GM21423 (cell line): ENCODE data around the gene KCNJ12.
"Not testable (repeated sequence)": the region's sequence is repeated elsewhere in the genome, so short reads cannot be mapped to it uniquely, and the experiment has no call there.

ENCODE experiments used
- ATAC-seq: cut with Tn5 transposase; IDR thresholded peaks from one replicate; pipeline ENCODE4 v1.9.1; 2021; ENCODE audit warnings: mild to moderate bottlenecking, moderate library complexity; ENCODE audit not compliant: unreplicated experiment

The KCNJ12 gene

DNA sequence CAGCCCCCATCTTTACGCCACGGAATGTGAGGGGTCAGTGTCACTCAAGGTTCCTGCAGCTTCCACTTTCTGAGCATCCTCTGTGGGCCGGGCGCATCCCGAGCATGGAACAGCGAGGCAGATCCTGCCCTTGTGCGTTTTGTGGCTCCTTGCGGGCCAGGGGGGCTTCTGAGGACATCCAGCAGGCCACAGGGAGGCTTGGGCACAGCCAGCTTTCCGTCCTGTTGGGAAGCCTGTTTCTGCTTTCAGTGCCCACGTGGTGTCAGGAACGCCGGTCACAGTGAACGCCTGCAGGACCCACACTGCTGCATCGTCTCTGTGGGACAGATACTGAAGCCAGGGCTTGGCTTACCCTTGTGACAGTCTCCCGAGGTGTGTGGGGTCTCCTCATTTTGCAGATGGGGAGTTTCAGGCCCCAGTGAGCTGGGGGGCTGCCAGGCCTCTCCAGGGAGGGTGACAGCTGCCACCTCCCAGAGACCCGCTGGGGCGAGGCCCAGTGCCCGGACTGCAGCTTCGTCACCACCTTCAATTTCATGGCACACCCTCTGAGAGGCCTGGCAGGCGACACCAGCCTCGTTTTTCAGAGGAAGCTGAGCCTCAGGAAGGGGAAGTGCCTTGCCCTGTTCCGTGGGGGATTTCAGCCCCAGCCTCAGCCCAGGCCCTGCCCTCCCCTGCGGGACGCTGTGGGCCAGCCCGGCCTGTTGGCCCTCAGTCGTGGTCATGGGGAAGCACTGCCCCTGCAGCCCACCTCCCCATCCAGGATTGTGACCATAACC, 29.0 kb downstream of the KCNJ12 start:
- not testable (repeated sequence) for ATAC-seq

DNA sequence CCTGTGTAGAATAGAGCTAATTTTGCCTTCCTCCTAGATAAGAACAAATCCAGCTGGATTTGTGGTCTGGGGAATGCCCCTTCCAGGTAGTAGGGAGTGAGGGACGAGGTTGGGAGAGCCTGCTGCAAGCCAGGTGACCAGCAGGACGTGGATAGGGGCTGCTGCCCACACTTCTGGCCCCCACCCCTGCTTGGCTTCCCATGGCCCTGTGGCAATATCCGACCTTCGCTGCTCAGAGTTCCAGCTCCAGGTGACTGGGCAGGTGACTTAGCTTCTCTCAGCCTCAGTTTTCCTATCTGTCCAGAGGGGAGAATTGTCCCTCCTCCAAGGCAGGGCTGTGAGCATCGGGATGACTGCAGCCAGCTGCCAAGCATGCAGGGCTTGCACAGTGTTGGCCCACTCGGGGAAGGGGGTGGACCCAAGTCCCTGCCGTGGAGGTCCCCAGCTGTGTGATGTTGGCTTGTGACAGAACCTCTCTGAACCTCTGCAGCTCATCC, 29.8 kb downstream of the KCNJ12 start:
- not testable (repeated sequence) for ATAC-seq

DNA sequence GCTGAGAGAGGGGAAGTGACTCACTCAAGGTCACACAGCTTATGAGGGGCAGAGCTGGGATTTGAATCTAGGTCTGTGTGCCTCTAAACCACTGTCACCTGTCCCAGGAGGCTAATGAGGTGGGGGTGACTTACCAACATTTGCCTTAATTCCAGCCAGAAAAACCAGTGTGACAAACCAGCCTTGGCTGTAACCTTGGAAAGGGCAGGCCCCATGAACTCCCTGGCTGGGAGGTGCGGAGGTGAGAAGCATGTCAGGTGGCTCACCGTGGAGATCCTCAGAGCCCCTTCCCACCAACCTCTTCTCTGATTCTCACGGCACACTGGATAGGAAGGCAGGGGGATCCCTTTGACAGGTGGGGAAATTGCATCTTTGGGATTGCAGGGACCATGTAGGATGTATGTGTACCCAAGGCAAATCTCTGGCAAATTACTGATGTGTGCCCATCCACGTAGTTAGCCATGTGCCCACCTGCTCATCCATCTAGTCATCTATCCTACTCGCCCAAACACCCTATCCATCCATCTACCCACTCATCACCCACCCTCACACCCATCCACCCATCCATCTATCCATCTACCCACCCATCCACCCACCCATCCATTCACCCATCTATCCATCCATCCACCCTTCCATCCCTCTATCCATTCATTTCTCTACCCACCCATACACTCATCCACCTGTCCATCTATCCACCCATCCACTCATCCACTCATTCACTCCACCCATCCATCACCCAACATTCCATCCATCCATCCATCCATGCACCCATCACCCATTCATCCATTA, 30.7 kb downstream of the KCNJ12 start:
- ATAC-seq = not testable (repeated sequence)

DNA sequence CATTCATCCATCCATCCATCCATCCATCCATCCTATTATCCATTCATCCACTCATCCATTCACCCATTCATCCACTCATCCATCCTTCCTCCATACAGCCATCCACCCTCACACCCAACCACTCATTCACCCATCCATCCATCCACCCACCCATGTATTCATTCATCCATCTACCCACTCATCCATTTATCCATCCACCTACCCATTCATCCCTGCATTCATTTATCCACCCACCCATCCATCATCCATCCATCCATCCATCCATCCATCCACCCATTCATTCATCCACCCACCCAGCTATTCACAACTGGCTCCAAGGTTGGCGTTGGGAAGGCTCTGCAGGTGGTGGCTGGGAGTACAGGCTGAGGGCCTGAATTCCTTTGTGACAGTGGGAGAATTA, 31.6 kb downstream of the KCNJ12 start:
- ATAC-seq = not testable (repeated sequence)

DNA sequence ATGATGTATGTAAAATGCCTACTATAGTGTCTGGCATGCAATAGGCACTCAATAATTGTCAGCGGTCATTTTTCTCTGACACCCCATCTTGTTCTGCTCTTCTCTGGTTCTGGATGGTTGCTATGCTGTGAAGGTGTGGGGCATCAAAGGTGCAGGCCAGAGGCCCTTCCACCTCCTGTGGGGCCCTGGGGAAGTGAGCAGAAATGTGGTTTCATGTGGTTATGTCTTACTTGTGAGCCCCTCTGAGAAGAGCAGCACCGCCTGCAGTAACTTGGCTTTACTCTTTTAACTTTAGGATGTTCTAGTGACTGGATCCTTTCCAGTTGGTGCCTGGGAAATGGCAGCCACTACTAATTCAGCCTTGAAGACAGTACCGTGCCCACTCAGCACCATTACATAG, 32.1 kb downstream of the KCNJ12 start:
- ATAC-seq = not testable (repeated sequence)

DNA sequence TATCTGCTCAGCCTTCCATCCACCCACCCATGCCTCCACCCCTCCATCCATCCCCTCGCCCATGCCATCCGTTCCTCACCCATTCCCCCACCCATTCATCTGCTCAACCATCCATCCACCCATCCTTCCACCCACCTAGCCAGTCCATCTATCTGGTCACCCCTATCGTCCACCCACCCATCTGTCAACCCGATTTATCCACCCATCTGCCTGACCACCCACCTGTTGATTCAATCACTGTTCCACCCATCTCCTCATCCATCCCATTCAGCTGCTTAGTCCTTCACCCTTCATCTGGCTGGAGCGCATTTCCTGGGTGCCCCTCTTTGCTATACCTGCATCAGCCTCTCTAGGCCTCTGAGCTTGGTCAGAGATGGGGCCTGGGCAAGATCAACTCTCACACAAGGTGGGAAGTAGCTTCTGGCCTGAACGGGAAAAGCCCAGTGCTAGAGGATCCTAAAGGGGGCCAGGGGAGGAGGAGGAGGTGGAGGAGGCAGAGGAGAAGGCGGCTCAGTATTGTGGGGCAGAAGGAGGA, 32.7 kb downstream of the KCNJ12 start:
- not testable (repeated sequence) for ATAC-seq

DNA sequence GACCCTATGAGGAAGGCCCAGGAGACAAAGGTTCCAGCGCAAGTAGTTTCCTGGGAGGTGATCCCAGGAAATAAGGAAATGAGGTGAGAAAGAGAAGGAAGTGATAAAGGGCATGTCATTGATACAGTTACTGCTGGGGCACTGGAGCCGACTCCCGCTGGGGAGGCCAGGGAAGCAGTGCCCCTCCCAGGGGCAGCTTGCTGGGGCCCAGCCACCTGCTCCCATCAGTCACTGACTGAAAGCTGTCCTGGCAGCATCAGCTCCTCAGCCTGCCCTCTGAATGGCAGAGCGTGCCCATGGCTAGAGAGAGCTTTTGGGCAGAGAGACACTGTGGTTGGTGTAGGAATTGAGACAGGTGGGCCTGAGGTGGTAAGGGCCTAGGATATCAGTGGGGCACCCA, 33.2 kb downstream of the KCNJ12 start:
- not testable (repeated sequence) for ATAC-seq

DNA sequence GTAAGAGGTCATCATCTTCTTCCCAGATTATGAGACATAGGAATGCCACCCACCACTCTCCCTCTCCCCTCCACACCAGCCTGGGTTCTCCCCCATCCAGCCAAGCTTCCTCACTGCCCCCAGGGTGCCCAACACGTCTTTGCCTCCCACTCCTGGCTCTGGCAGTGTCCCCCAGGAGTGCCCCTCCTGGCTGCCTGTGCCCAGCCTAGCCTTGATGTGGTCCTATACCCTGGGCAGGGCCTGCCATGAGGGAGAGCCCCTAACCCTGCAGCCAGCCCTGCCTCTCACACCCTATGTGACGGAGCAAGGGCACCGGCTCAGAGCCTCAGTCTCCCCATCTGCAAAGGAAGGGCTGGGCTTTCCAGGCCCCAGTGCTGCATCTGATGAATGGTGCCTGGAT, 33.8 kb downstream of the KCNJ12 start:
- not testable (repeated sequence) for ATAC-seq

DNA sequence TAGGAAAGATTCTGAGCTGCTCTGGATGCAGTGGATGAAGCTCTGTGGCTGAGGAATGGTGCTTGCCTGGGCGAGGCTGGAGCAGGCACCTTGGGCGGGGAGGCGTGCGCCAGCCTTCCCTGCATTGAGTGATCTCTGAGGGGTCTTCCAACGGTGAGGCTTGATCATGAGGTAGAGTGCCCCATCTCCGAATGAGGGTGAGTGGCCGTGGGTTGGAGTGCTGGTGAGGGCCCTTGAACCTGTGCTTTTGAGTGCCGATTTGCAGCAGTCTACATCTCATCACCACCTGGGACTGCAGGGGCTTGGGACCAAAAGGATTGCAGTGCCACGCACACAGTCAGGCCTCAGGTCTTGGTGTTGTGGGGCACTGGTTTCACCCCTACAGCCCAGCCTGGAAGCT, 34.2 kb downstream of the KCNJ12 start:
- ATAC-seq = not testable (repeated sequence)

DNA sequence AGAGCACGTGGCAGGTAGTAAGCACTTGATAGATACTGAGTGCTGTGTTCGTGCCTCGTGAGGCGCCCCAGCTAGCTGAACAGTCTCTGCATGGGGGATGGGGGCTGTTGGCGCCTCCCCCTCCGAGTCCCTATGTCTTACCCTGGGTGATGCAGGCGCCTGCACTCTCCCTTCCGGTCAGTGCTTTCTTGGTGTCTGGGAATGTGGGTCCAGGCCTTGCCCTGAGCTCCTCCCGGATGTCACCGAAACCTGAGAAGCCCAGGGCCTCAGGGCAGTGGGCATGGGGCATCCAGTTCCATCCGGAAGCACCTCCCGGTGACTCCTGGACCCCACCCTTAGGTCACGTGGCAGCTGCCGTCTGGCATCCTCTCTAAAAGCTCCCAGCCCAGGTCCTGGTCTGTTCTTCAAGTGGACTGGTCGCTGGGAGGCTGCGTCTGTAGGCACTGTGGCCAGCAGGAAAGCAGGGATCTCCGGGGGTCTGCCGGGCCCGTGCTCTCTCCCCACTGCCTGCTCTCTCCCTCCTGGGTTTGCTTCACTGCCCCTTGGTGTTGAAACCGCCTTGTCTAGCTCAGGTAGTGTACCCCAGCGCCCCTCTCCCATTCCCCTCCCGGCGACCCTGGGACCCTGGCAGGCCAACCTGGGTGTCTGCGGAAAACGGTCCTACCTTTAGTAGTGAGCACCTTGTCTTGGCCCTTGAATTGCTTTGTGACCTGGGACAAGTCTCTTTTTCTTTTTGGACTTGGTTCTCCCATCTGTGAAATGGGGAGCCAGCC, 34.9 kb downstream of the KCNJ12 start:
- not testable (repeated sequence) for ATAC-seq

DNA sequence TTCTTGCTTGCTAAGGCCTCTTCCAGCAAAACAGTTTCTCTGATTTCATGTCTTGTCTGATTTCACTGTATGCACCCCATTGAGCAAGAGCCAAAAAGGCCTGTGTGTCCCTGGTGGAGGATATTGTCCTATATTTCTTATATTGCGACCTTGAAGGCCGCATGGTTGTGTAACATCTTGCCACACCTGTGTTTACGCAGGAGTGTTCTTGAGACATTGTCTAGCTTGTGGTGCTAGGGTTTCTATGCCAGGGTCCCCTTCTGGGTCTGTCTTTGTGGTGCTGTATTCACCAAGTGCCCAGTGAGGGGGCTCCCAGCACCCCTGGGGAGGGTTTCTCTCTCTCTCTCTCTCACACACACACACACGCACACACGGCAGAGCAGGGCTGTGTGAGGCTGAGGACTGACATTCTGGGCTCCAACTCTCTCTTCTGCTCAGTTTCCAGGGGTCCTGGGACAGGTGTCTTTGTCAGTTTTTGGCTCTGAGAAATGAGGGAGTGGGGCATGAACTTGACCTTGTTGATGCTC, 35.6 kb downstream of the KCNJ12 start:
- not testable (repeated sequence) for ATAC-seq

DNA sequence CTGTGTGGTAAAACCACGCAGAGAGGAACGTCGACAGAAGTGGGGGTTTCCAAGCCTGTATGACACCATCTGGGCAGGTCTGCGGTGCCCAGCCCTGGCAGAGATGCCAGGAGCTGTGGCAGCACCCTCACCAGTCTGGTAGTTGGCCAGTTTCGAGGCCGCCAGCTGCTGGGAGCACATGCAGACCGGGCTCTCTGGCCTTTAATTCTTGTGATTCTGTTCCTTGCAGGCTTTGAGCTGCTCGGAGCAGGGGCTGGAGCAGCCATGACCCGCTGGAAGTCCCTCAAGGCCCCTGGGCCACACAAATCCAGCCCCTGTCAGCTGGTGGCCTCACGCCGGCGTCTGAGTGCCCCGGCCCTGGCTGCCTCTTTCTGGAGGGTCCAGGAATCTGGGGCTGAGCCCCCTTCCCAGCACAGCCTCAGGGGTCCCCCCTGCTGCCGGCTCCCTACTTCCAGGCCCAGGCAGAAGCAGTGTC, 36.1 kb downstream of the KCNJ12 start:
- ATAC-seq = not testable (repeated sequence)

DNA sequence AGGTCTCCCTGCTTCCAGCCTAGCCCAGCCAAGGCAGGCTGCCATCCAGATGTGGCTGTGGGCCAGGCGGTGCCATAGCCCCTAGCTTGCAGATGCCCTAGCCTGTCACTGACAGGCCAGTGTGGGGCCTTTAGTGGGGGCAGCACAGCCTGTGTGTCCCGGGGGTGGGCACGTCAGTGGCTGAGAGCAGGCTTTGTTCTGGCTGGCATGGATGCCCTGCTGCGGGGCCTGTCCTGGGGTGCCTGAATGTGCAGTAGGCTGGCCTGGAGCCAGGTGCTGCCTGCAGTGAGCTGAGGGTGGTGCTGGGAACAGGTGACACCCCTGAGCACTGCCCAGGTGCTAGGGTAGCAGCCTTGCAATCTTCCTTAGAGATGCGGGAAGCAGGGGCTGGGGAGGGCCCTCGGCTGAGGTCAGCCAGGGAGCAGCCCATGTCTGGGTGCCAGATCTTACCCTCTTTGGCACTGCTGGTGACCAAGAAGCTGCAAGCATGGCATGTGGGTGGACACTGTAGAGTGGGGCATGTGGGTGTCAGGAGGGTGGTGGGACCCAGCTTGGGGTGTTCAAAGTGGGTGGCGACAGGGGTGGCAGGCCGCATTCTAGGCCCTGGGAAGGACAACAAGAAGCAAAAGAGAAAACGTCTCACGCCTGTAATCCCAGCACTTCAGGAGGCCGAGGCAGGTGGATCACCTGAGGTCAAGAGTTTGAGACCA, 37.6 kb downstream of the KCNJ12 start:
- ATAC-seq = not testable (repeated sequence)

DNA sequence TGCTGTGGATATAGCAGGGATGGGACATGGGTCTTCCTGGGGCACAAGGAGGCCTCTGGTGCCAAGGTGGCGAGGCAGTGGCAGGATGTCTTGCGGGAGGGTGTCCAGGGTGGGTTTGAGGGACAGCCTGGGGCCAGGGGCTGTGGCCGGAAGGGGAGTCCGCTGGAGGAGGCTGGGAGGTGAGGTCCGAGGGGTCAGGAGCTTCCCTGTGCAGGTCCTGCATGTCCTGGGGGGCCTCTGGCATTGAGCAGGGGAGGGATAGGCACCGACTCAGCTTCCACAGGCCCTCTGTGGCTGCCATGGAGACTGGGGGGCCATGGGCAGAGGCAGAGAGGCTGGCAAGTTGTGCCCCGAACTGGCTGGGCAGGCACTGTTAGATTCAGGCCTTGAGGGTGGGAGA, 38.5 kb downstream of the KCNJ12 start:
- not testable (repeated sequence) for ATAC-seq

DNA sequence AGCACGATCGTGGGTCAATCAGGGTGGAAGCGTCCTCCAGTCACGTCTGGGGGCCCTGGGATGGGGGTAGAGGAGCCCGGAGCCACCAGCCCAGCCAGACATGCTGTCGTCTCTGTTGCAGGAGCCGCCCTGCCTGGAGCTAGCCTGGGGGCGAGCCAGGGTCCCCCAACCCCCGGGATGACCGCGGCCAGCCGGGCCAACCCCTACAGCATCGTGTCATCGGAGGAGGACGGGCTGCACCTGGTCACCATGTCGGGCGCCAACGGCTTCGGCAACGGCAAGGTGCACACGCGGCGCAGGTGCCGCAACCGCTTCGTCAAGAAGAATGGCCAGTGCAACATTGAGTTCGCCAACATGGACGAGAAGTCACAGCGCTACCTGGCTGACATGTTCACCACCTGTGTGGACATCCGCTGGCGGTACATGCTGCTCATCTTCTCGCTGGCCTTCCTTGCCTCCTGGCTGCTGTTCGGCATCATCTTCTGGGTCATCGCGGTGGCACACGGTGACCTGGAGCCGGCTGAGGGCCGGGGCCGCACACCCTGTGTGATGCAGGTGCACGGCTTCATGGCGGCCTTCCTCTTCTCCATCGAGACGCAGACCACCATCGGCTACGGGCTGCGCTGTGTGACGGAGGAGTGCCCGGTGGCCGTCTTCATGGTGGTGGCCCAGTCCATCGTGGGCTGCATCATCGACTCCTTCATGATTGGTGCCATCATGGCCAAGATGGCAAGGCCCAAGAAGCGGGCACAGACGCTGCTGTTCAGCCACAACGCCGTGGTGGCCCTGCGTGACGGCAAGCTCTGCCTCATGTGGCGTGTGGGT, 39.2 kb downstream of the KCNJ12 start:
- not testable (repeated sequence) for ATAC-seq

DNA sequence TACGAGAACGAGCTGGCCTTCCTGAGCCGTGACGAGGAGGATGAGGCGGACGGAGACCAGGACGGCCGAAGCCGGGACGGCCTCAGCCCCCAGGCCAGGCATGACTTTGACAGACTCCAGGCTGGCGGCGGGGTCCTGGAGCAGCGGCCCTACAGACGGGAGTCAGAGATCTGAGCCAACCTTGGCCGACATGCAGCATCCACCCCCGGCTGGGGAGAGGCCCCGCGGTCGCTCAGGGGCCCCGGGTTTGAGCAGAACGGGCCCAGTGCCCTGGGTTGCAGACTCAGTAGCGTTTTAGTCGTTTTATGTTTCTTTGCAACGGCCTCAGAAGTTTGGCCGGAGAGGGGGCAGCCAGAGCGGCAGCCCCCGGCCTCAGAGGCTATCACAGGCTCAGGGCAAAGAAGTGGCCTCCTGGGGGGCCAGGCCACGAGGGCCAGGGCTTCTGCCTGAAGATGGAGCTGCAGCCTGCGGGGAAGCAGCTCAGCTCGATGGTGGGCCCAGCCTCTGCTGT, 40.4 kb downstream of the KCNJ12 start:
- not testable (repeated sequence) for ATAC-seq

DNA sequence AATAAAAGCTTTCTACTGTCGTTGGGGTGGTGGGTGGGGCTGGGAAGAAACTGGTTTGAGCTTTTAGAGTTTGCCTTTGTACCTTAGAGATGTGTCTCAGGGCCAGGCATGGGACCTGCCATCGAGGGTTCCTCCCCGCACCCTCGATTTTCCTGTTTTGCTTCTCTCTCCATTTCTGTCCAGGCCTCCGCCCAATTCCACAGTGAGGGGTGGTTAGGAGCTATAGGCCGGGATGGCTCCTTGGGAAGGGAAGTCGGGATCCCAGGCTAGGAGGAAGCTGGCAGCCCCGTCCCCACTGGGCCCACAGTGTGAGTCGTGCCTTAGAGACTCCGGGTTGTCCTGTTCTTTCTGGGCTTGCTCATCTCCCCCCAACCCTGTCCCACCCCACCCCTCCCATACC, 41.2 kb downstream of the KCNJ12 start:
- not testable (repeated sequence) for ATAC-seq

DNA sequence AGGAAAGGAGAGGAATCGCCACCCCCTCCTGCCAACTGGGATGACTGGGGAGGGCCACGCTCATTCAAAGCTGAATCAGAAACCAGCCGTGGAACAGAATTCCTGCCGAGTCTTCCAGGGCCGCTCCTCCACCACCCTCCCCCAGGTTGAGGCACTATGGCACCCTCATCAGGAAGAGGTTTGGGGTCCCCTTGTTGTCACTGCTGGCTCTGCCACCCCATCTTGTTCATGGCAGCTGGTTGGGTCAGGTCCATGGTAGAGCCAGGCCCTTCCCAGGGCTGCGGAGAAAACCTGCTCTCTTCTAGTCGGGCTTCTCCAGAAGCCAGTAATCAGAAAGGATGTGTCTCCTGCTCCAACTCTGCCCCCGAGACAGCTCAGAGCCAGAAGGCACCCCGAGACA, 41.8 kb downstream of the KCNJ12 start:
- no peak for ATAC-seq
